Mesangial cell (primary cell): ENCODE results near the gene CDR2L. TPM values are rescaled to one million over a fixed set of nuclear protein-coding genes. Genes with fewer than 3 reads are reported as not detected.

Experiments
- total RNA-seq: library from RNA; depleted of rRNA; stranded (reverse); fragments of >200 nt; gene quantifications from 2 replicates; pipeline ENCODE4 v1.2.3, GENCODE V29; 2015

The CDR2L gene
- total RNA-seq, result 40.6 and 49.3 TPM in 2 replicates

GRCh38 chr17:74987418-74987908 lies at the start of gene CDR2L:
TSS of gene CDR2L (plus strand) at chr17:74987632. CDS start at chr17:74988044, 412 bp downstream.

GRCh38 chr17:74972107-74972972 lies 15.1 kb upstream of the CDR2L start, which contains the start of gene HID1:
TSS of gene HID1 (minus strand) at chr17:74972759. CDS start at chr17:74972656, 103 bp downstream.

GRCh38 chr17:75012346-75013091 lies 25.1 kb downstream of the CDR2L start, which contains the start of gene MRPL58:
TSS of gene MRPL58 (plus strand) at chr17:75012670. CDS start at chr17:75012687, 17 bp downstream.

GRCh38 chr17:75046407-75047289 lies 59.2 kb downstream of the CDR2L start, which contains the start of the genes ATP5PD and KCTD2:
TSS of gene ATP5PD (minus strand) at chr17:75046969. CDS start at chr17:75042650, 4,319 bp downstream.
TSS of gene KCTD2 (plus strand) at chr17:75047225. CDS start at chr17:75047251, 26 bp downstream.

Other genes with a start within 250 kb of the CDR2L start
- gene NHERF1, start 239.0 kb upstream of the CDR2L start, total RNA-seq, result 53.9 and 54.0 TPM in 2 replicates
- 16.9 and 33.1 TPM in 2 replicates for gene NAT9, start 211.3 kb upstream of the CDR2L start, total RNA-seq
- 0.13 TPM in 1 of 2 replicates, not detected in the other for gene GRIN2C, start 127.7 kb upstream of the CDR2L start, total RNA-seq
- gene FDXR, start 114.6 kb upstream of the CDR2L start, total RNA-seq, result 18.9 and 28.9 TPM in 2 replicates
- gene FADS6, start 94.0 kb upstream of the CDR2L start, total RNA-seq, result not detected in 2 replicates
- gene USH1G, start 64.4 kb upstream of the CDR2L start, total RNA-seq, result not detected in 2 replicates
- gene OTOP2, start 63.4 kb upstream of the CDR2L start, total RNA-seq, result not detected in 2 replicates
- not detected in 2 replicates for gene OTOP3, start 51.7 kb upstream of the CDR2L start, total RNA-seq
- gene HID1, start 14.9 kb upstream of the CDR2L start, total RNA-seq, result 2.0 and 12.5 TPM in 2 replicates
- gene MRPL58, start 25.0 kb downstream of the CDR2L start, total RNA-seq, result 43.9 and 84.7 TPM in 2 replicates
- 152 and 176 TPM in 2 replicates for gene ATP5PD, start 59.3 kb downstream of the CDR2L start, total RNA-seq
- gene KCTD2, start 59.6 kb downstream of the CDR2L start, total RNA-seq, result 14.3 and 24.0 TPM in 2 replicates
- 11.6 and 55.9 TPM in 2 replicates for gene SLC16A5, start 100.3 kb downstream of the CDR2L start, total RNA-seq
- gene ARMC7, start 122.3 kb downstream of the CDR2L start, total RNA-seq, result 7.2 and 12.4 TPM in 2 replicates
- gene NT5C, start 144.1 kb downstream of the CDR2L start, total RNA-seq, result 177 and 214 TPM in 2 replicates
- 257 and 620 TPM in 2 replicates for gene JPT1, start 166.9 kb downstream of the CDR2L start, total RNA-seq
- 91.0 and 101 TPM in 2 replicates for gene SUMO2, start 195.3 kb downstream of the CDR2L start, total RNA-seq
- 26.6 and 57.5 TPM in 2 replicates for gene NUP85, start 218.0 kb downstream of the CDR2L start, total RNA-seq